Loucy (cell line): ENCODE data around the gene MOB3B.

Source experiments
- H2AFZ ChIP-seq: fragments of 200-600 bp; sonication (generic); 2 replicates; pipeline ENCODE4 v1.6.0; 2016; ENCODE audit warnings: antibody characterized with exemption, mild to moderate bottlenecking, low read length, moderate library complexity
- H3F3A ChIP-seq: fragments of 200-600 bp; 2 replicates; pipeline ENCODE4 v1.6.0; 2016; ENCODE audit warnings: antibody characterized with exemption, low read depth, mild to moderate bottlenecking
- H3K27me3 ChIP-seq: fragments of 200-600 bp; sonication (generic); 2 replicates; pipeline ENCODE4 v1.6.1; 2014; ENCODE audit warnings: low read length, mild to moderate bottlenecking; ENCODE audit not compliant: insufficient read depth, poor library complexity, severe bottlenecking
- H3K36me3 ChIP-seq: fragments of 200-600 bp; sonication (generic); 2 replicates; pipeline ENCODE4 v1.6.1; 2016; ENCODE audit warnings: low read length; ENCODE audit not compliant: insufficient read depth
- H3K4me1 ChIP-seq: fragments of 200-600 bp; sonication (generic); 2 replicates; pipeline ENCODE4 v1.5.1; 2014; ENCODE audit warnings: low read length, mild to moderate bottlenecking; ENCODE audit not compliant: insufficient read depth, poor library complexity, severe bottlenecking
- H3K4me2 ChIP-seq: fragments of 200-600 bp; sonication (generic); 2 replicates; pipeline ENCODE4 v1.6.0; 2014; ENCODE audit warnings: antibody characterized with exemption, low read length, low read depth, mild to moderate bottlenecking; ENCODE audit not compliant: poor library complexity, severe bottlenecking
- H3K4me3 ChIP-seq: fragments of 200-600 bp; sonication (generic); 2 replicates; pipeline ENCODE4 v1.5.1; 2014; ENCODE audit warnings: low read length, mild to moderate bottlenecking, mixed read lengths; ENCODE audit not compliant: poor library complexity, severe bottlenecking
- H3K79me2 ChIP-seq: fragments of 200-600 bp; sonication (generic); 2 replicates; pipeline ENCODE4 v1.6.1; 2014; ENCODE audit warnings: low read length; ENCODE audit not compliant: insufficient read depth
- H3K9ac ChIP-seq: fragments of 200-600 bp; sonication (generic); 2 replicates; pipeline ENCODE4 v1.6.0; 2014; ENCODE audit warnings: mild to moderate bottlenecking, low read depth, low read length, moderate library complexity; ENCODE audit not compliant: poor library complexity, severe bottlenecking
- H3K9me2 ChIP-seq: fragments of 200-600 bp; sonication (generic); replicated peaks from 2 replicates; pipeline ENCODE4 v1.6.1; 2016; ENCODE audit warnings: low read depth, low read length, mixed read lengths
- H3K9me3 ChIP-seq: fragments of 200-600 bp; sonication (generic); 2 replicates; pipeline ENCODE4 v1.6.1; 2014; ENCODE audit warnings: mild to moderate bottlenecking, antibody characterized with exemption, low read length, low read depth; ENCODE audit not compliant: insufficient read depth
- H4K20me1 ChIP-seq: fragments of 200-600 bp; sonication (generic); 2 replicates; pipeline ENCODE4 v1.6.0; 2014; ENCODE audit warnings: antibody characterized with exemption, low read length, mild to moderate bottlenecking; ENCODE audit not compliant: insufficient read depth, poor library complexity, severe bottlenecking
- CTCF ChIP-seq: fragments of 200-600 bp; sonication (generic); conservative IDR thresholded peaks from 2 replicates; pipeline ENCODE4 v1.5.1; 2014; ENCODE audit warnings: mild to moderate bottlenecking, antibody characterized with exemption, low read length
- EZH2phosphoT487 ChIP-seq: fragments of 200-600 bp; IDR thresholded peaks from 2 replicates; pipeline ENCODE4 v1.6.1; 2018; ENCODE audit warnings: antibody characterized with exemption, mild to moderate bottlenecking, moderate library complexity, borderline replicate concordance

Gene MOB3B

GRCh38 chr9:27339661-27340284, 189.8 kb downstream of the MOB3B start:
- Histone ChIP-seq H3K9me3 (no peaks in the 10 kb centered on the region), H3K9ac (no peak overlapping the region), H3K27me3 (no peaks in the 10 kb centered on the region), H3K79me2 (no peaks in the 10 kb centered on the region), H2AFZ (no peak overlapping the region), H4K20me1 (no peaks in the 10 kb centered on the region), H3K4me1 (peaks cover 8% of the 10 kb centered on the region), H3K4me2 (no peak overlapping the region), H3F3A (no peaks in the 10 kb centered on the region), H3K9me2 (no peaks in the 10 kb centered on the region), H3K36me3 (no peaks in the 10 kb centered on the region), H3K4me3 (no peak overlapping the region)
- TF ChIP-seq EZH2phosphoT487 (no peak), CTCF (no peak)

- H3K9me2 ChIP-seq = no peaks in the 10 kb centered on the region
- no peaks in the 10 kb centered on the region for H3K27me3 ChIP-seq
- TF ChIP-seq CTCF (no peak), EZH2phosphoT487 (no peak)
- no peaks in the 10 kb centered on the region for H3K9me3 ChIP-seq
- H3F3A ChIP-seq = no peaks in the 10 kb centered on the region
- no peak overlapping the region for H3K4me3 ChIP-seq
- no peaks in the 10 kb centered on the region for H3K36me3 ChIP-seq
- no peaks in the 10 kb centered on the region for H4K20me1 ChIP-seq
- H3K4me1 ChIP-seq = peaks cover 8% of the 10 kb centered on the region
- no peak overlapping the region for H3K4me2 ChIP-seq
- no peak overlapping the region for H2AFZ ChIP-seq
- H3K79me2 ChIP-seq = no peaks in the 10 kb centered on the region
- no peak overlapping the region for H3K9ac ChIP-seq
Observed at GRCh38 chr9:27338527-27338903, 191.1 kb downstream of the MOB3B start.

GRCh38 chr9:27337833-27338526, 191.6 kb downstream of the MOB3B start:
- no peaks in the 10 kb centered on the region for H3K36me3 ChIP-seq
- H3K9ac ChIP-seq = no peak overlapping the region
- no peaks in the 10 kb centered on the region for H3K9me2 ChIP-seq
- H3K4me3 ChIP-seq = no peak overlapping the region
- H3K27me3 ChIP-seq = no peaks in the 10 kb centered on the region
- no peak overlapping the region for H3K4me2 ChIP-seq
- H3K79me2 ChIP-seq = no peaks in the 10 kb centered on the region
- peaks cover 8% of the 10 kb centered on the region for H3K4me1 ChIP-seq
- no peaks in the 10 kb centered on the region for H3F3A ChIP-seq
- no peak for TF ChIP-seq EZH2phosphoT487
- no peak for TF ChIP-seq CTCF
- H3K9me3 ChIP-seq = no peaks in the 10 kb centered on the region
- no peaks in the 10 kb centered on the region for H4K20me1 ChIP-seq
- H2AFZ ChIP-seq = no peak overlapping the region
